AG09309 (cell line): ENCODE results near the gene TBCD.
"Not testable (repeated sequence)": the region's sequence is repeated elsewhere in the genome, so short reads cannot be mapped to it uniquely, and the experiment has no call there.

Experiments
- DNase-seq: peaks from one replicate; pipeline ENCODE4 v3.0.0-alpha.2; 2010; ENCODE audit warnings: low read depth
- H3K4me3 ChIP-seq: 2 replicates; pipeline ENCODE4 v1.5.1; 2011; ENCODE audit warnings: mild to moderate bottlenecking, low read depth, low read length, moderate library complexity; ENCODE audit not compliant: control insufficient read depth
- TF ChIP-seq, protein P1 (sequence below): IDR thresholded peaks from 2 replicates; pipeline ENCODE4 v1.5.1; 2011; ENCODE audit warnings: mild to moderate bottlenecking, low read depth, low read length, inconsistent platforms; ENCODE audit not compliant: insufficient read depth, control insufficient read depth; ENCODE audit errors: missing control alignments

Gene TBCD

DNA sequence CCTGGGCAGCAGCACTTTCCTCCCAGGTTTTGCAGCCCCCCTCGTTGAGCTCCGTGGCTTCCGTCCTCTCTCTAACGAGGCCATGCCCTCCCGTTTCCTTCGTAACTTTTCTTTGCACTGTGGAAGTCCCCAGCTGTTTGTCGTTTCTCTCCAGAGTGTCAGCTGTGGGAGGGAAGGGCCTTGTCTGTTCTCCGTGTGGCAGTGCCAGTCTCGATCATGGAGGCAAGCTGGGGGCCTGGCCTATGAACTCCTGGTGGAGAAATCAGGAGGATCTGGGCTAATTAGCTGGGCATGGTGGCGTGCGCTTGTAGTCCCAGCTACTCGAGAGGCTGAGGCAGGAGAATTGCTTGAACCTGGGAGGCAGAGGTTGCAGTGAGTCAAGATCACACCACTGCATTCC lies 28.3 kb downstream of the TBCD start:
- no peak overlapping the region for H3K4me3 ChIP-seq
- TF ChIP-seq, protein P1, sequence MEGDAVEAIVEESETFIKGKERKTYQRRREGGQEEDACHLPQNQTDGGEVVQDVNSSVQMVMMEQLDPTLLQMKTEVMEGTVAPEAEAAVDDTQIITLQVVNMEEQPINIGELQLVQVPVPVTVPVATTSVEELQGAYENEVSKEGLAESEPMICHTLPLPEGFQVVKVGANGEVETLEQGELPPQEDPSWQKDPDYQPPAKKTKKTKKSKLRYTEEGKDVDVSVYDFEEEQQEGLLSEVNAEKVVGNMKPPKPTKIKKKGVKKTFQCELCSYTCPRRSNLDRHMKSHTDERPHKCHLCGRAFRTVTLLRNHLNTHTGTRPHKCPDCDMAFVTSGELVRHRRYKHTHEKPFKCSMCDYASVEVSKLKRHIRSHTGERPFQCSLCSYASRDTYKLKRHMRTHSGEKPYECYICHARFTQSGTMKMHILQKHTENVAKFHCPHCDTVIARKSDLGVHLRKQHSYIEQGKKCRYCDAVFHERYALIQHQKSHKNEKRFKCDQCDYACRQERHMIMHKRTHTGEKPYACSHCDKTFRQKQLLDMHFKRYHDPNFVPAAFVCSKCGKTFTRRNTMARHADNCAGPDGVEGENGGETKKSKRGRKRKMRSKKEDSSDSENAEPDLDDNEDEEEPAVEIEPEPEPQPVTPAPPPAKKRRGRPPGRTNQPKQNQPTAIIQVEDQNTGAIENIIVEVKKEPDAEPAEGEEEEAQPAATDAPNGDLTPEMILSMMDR = no peak
- no peak for DNase-seq

DNA sequence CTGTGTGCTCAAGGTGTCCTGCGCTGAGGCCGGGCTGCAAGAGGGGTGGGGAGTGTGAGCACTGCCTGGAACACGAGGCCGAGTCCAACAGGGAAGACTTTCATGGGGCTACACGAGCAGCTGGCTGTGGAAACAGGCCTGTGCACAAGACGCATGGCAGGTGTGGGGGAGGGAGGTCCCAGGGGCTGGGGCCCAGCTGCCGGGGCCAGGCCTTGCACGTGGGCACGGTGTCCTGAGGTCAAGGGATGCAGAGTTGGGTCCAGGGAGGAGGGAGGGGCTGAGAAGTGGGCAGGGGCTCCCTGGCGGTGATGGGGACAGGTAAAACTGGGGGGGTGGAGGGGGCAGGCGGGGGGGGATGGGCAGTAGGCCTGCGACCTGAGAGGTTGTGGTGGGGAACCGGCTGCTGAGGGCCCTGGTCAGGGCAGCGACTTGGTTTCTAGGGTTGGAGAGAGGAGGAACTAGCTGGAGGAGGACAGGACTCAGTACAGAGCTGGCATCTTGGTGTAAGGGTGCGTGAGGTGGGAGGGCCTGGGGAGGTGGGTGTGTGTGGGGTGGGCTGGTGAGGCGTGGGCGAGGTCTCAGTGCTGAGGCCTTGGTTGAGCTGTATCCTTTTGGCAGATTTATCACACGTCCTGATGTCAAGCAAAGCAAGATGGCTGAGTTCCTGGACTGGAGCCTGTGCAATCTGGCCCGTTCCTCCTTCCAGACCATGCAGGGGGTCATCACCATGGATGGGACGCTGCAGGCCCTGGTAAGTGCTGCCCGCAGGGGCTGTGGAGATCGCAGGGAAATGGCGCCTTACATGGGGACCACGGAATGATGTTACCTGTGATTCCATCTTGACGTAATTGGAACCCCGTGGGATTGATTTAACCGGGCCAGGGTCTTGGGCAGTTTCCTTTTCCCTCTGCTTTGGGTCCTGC lies 29.4 kb downstream of the TBCD start:
- H3K4me3 ChIP-seq = no peak overlapping the region
- DNase-seq = no peak
- TF ChIP-seq, protein P1 = no peak

DNA sequence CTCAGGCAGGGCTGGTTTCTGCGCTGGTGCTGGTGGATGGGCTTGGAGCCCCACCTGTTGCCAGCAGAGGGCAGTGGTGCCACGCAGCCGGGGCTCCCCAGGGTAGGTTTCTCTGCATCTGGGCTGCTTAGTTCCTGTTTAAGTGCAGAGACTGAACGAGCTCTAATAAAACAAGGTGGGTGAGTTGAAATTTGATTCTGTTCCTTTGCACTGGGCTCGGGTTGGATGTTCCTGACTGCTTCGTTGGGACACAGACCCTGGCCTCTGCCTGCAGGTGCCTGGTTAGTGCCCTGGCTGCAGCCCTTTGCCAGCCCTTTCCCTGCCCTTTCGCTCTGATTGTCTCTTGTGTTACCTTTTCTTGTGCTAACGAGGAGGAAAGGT lies 30.0 kb downstream of the TBCD start:
- no peak overlapping the region for H3K4me3 ChIP-seq
- DNase-seq = peak; percentile 29
- TF ChIP-seq, protein P1 = peak; percentile 99

DNA sequence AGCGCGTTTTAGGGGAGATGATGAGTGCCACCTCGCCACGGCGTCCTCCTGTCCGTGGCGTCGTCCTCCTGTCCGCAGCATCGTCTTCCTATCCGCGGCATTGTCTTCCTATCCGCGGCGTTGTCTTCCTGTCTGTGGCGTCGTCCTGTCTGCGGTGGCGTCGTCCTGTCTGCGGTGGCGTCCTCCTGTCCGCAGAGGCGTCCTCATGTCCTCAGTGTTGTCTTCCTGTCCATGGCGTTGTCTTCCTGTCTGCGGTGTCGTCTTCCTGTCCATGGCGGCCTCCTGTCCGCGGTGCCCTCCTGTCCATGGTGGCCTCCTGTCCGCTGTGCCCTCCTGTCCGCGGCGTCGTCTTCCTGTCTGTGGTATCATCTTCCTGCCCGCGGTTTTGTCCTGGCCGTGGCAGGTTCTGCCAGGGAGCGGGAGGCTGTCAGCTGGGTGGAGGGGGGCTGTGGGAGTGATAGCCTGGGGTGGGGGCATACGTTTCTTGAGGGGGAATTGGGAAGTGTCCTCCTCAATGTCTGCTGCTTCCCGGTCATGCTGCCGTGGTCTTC lies 30.9 kb downstream of the TBCD start:
- H3K4me3 ChIP-seq = no peak overlapping the region
- DNase-seq = no peak
- TF ChIP-seq, protein P1 = no peak

DNA sequence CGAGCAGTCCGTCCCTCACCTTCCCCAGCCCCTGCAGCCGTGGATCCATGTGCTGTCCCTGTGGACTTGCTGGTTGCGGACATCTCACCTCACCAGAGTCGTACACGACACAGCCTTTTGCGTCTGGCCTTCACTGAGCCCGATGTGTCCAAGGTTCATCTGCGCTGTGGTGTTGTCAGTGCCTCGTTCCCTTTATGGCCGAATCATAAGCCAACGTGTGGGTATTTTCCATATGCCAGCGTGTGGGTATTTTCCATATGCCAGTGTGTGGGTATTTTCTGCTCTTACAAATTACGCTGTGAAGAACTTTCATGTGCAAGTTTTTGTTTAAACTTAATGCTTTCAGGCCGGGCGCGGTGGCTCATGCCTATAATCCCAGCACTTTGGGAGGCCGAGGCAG lies 31.6 kb downstream of the TBCD start:
- no peak for DNase-seq

DNA sequence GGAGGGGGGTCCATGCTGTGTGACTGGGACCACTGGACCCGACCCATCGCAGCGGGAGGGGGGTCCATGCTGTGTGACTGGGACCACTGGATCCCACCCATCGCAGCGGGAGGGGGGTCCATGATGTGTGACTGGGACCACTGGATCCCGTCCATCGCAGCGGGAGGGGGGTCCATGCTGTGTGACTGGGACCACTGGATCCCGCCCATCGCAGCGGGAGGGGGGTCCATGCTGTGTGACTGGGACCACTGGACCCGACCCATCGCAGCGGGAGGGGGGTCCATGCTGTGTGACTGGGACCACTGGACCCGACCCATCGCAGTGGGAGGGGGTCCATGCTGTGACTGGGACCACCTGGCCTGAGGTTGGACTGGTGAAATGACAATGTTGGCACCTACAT lies 33.7 kb downstream of the TBCD start:
- H3K4me3 ChIP-seq, DNase-seq: not testable (repeated sequence)

More for the DNA sequence above, 31.6 kb downstream of the TBCD start:
- TF ChIP-seq, protein P1 = no peak
- no peak overlapping the region for H3K4me3 ChIP-seq

DNA sequence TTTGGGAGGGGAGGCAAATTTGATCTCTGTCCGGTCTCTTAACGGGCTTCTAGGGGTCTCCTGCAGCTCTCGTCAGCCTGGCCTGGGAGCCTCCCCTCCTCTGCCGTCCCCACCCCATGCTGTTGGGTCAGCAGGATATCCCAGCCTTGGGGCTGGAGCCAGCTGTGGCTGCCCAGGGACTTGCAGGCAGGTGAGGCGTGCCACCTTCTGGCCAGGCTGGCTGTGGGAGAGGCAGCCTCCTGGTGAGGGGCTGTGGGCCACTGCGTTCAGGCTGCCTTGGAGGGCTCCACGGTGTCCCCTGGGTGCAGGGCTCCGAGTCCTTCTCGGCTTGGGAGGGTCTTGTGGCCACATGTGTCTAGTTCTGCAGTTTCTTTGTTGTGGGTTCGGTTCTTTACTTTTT lies 34.6 kb downstream of the TBCD start:
- TF ChIP-seq, protein P1 = no peak
- DNase-seq = no peak
- H3K4me3 ChIP-seq = no peak overlapping the region
